ENCODE results near the gene ADGRA1.

ADGRA1 gene

GRCh38 chr10:133039803-133040165 is 47.9 kb upstream of the ADGRA1 start:
- no peaks in the 10 kb centered on the region for H3K79me2 ChIP-seq (ENCODE audit: insufficient read depth, low read length)
- H3K9me3 ChIP-seq (ENCODE audit: insufficient read depth, low read depth, low read length): peaks cover 5% of the 10 kb centered on the region; the same call in 1 of the 2 replicates
- no peak overlapping the region for H2AFZ ChIP-seq (ENCODE audit: low read length)
- no peak overlapping the region for H3K4me2 ChIP-seq (ENCODE audit: low read depth, low read length, poor library complexity, severe bottlenecking)
- H3K4me3 ChIP-seq (ENCODE audit: low read length, poor library complexity, severe bottlenecking): no peak overlapping the region
- H3K36me3 ChIP-seq (ENCODE audit: insufficient read depth, low read length): no peaks in the 10 kb centered on the region
- H3K27me3 ChIP-seq (ENCODE audit: insufficient read depth, low read length, poor library complexity, severe bottlenecking): no peaks in the 10 kb centered on the region
- TF ChIP-seq EZH2phosphoT487 (IDR thresholded peaks at IDR 0.05; ENCODE audit: borderline replicate concordance) (no peak), CTCF (conservative IDR thresholded peaks at IDR 0.05; ENCODE audit: low read length) (no peak)
- no peaks in the 10 kb centered on the region for H4K20me1 ChIP-seq (ENCODE audit: insufficient read depth, low read length, poor library complexity, severe bottlenecking)
- H3F3A ChIP-seq (ENCODE audit: low read depth): no peaks in the 10 kb centered on the region
- H3K9me2 ChIP-seq (replicated peaks; ENCODE audit: low read depth, low read length): no peaks in the 10 kb centered on the region
- H3K4me1 ChIP-seq (ENCODE audit: insufficient read depth, low read length, poor library complexity, severe bottlenecking): no peaks in the 10 kb centered on the region
- H3K9ac ChIP-seq (ENCODE audit: low read depth, low read length, poor library complexity, severe bottlenecking): no peak overlapping the region

DNA sequence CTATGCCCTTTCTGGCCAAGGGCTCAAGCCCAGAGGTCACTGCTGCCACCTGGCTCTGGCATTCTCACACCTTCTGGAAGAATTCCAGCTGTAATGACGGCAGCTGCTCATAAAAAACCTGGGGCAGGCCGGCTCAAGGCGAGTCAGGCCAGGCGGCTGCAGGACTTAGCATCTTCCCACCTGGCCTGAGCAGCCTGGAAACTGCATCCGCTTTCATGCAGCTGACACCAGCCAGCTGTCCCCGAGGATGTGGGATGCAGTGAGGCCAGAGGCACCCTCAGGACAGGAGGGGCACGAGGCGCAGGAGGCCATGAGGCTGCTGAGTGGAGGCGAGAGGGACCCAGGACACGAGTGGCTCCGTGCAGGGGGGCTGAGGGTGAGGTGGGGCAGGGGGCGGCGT is 47.5 kb upstream of the ADGRA1 start:
- Histone ChIP-seq H3K27me3 (ENCODE audit: insufficient read depth, low read length, poor library complexity, severe bottlenecking) (no peaks in the 10 kb centered on the region), H3K4me1 (ENCODE audit: insufficient read depth, low read length, poor library complexity, severe bottlenecking) (no peaks in the 10 kb centered on the region), H2AFZ (ENCODE audit: low read length) (no peak overlapping the region), H3K9ac (ENCODE audit: low read depth, low read length, poor library complexity, severe bottlenecking) (no peak overlapping the region), H3K79me2 (ENCODE audit: insufficient read depth, low read length) (no peaks in the 10 kb centered on the region), H3K4me3 (ENCODE audit: low read length, poor library complexity, severe bottlenecking) (no peak overlapping the region), H3K36me3 (ENCODE audit: insufficient read depth, low read length) (no peaks in the 10 kb centered on the region), H4K20me1 (ENCODE audit: insufficient read depth, low read length, poor library complexity, severe bottlenecking) (no peaks in the 10 kb centered on the region), H3K4me2 (ENCODE audit: low read depth, low read length, poor library complexity, severe bottlenecking) (no peak overlapping the region), H3K9me3 (ENCODE audit: insufficient read depth, low read depth, low read length) (peaks cover 5% of the 10 kb centered on the region; the same call in 1 of the 2 replicates), H3K9me2 (replicated peaks; ENCODE audit: low read depth, low read length) (no peaks in the 10 kb centered on the region), H3F3A (ENCODE audit: low read depth) (no peaks in the 10 kb centered on the region)
- TF ChIP-seq EZH2phosphoT487 (IDR thresholded peaks at IDR 0.05; ENCODE audit: borderline replicate concordance): no peak
- TF ChIP-seq CTCF (conservative IDR thresholded peaks at IDR 0.05; ENCODE audit: low read length): no peak

DNA sequence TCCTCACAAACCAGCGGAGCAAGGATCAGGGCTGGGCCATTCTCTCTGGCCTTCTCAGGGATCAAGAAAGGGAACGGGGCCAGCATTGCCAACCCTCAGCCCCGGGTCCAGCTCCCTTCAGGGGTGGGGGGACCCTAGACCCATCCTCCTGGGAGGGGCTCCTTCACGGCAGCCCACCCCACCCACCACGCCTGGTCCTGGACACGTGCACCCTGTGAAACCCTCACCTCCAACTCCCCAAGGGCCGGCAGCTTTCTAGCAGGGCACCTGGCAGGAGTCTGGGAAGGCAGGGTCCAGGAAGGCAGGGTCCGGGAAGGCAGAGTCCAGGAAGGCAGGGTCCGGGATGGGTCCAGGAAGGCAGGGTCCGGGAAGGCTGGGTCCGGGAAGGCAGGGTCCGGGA is 46.6 kb upstream of the ADGRA1 start:
- H4K20me1 ChIP-seq (ENCODE audit: insufficient read depth, low read length, poor library complexity, severe bottlenecking): no peaks in the 10 kb centered on the region
- no peaks in the 10 kb centered on the region for H3K27me3 ChIP-seq (ENCODE audit: insufficient read depth, low read length, poor library complexity, severe bottlenecking)
- no peaks in the 10 kb centered on the region for H3K79me2 ChIP-seq (ENCODE audit: insufficient read depth, low read length)
- no peak overlapping the region for H3K9ac ChIP-seq (ENCODE audit: low read depth, low read length, poor library complexity, severe bottlenecking)
- H3K4me1 ChIP-seq (ENCODE audit: insufficient read depth, low read length, poor library complexity, severe bottlenecking): no peaks in the 10 kb centered on the region
- H3K36me3 ChIP-seq (ENCODE audit: insufficient read depth, low read length): no peaks in the 10 kb centered on the region
- H3K9me3 ChIP-seq (ENCODE audit: insufficient read depth, low read depth, low read length): peaks cover 5% of the 10 kb centered on the region; the same call in 1 of the 2 replicates
- no peak overlapping the region for H3K4me3 ChIP-seq (ENCODE audit: low read length, poor library complexity, severe bottlenecking)
- no peak overlapping the region for H3K4me2 ChIP-seq (ENCODE audit: low read depth, low read length, poor library complexity, severe bottlenecking)
- no peak overlapping the region for H2AFZ ChIP-seq (ENCODE audit: low read length)
- no peaks in the 10 kb centered on the region for H3K9me2 ChIP-seq (replicated peaks; ENCODE audit: low read depth, low read length)
- TF ChIP-seq EZH2phosphoT487 (IDR thresholded peaks at IDR 0.05; ENCODE audit: borderline replicate concordance) (no peak), CTCF (conservative IDR thresholded peaks at IDR 0.05; ENCODE audit: low read length) (no peak)
- H3F3A ChIP-seq (ENCODE audit: low read depth): no peaks in the 10 kb centered on the region
